Caki2 (cell line): ENCODE measurements around the gene TRPM3. TPM values are rescaled to one million over a fixed set of nuclear protein-coding genes. Genes with fewer than 3 reads are reported as not detected.
"Not testable (repeated sequence)": the region's sequence is repeated elsewhere in the genome, so short reads cannot be mapped to it uniquely, and the experiment has no call there.

Source experiments
- DNase-seq: peaks from one replicate; pipeline ENCODE4 v3.0.0-alpha.2; 2015; ENCODE audit warnings: low read depth
- in situ Hi-C: cut with HindIII; loops from 2 replicates; pipeline ENCODE4 v1.10.0; 2016; ENCODE audit warnings: low sequenced_read_pairs, low pct_unique_long_range_greater_than_20kb, mixed read lengths
- total RNA-seq: library from RNA; depleted of rRNA; stranded (reverse); fragments of >200 nt; shearing (Covaris generic); gene quantifications from 2 replicates; pipeline ENCODE4 v1.2.3, GENCODE V29; 2014; ENCODE audit warnings: low replicate concordance

TRPM3 gene
- total RNA-seq, 1 experiment from 2014 or later, result 0.37 TPM

- no peak for DNase-seq
- in situ Hi-C loops, result no loop called here
Measured at GRCh38 chr9:70761139-70761670, 360.2 kb downstream of the TRPM3 start.

- no peak for DNase-seq
- in situ Hi-C loops, result no loop called here
Measured at GRCh38 chr9:70760228-70760627, 361.2 kb downstream of the TRPM3 start.

GRCh38 chr9:70753311-70753710 is 368.1 kb downstream of the TRPM3 start:
- DNase-seq, result no peak
- in situ Hi-C loops, result no loop called here

- DNase-seq, result no peak
- in situ Hi-C loops, result no loop called here
Measured at GRCh38 chr9:70749066-70749465, 372.4 kb downstream of the TRPM3 start.

GRCh38 chr9:70747261-70747718 is 374.1 kb downstream of the TRPM3 start:
- in situ Hi-C loops, result no loop called here
- no peak for DNase-seq

- no peak for DNase-seq
- in situ Hi-C loops, result no loop called here
Measured at GRCh38 chr9:70746760-70747159, 374.7 kb downstream of the TRPM3 start.

- DNase-seq, result no peak
- in situ Hi-C loops, result no loop called here
Measured at GRCh38 chr9:70746316-70746715, 375.1 kb downstream of the TRPM3 start.

- DNase-seq, in situ Hi-C loops: not testable (repeated sequence)
Measured at GRCh38 chr9:70724794-70725193, 396.6 kb downstream of the TRPM3 start.

GRCh38 chr9:70724025-70724424 is 397.4 kb downstream of the TRPM3 start:
- DNase-seq, in situ Hi-C loops: not testable (repeated sequence)

- DNase-seq, in situ Hi-C loops: not testable (repeated sequence)
Measured at GRCh38 chr9:70706797-70707196, 414.6 kb downstream of the TRPM3 start.

GRCh38 chr9:70701163-70701562 is 420.3 kb downstream of the TRPM3 start:
- in situ Hi-C loops, result no loop called here
- DNase-seq, result no peak

- in situ Hi-C loops, result no loop called here
- no peak for DNase-seq
Measured at GRCh38 chr9:70696694-70697335, 424.6 kb downstream of the TRPM3 start.

GRCh38 chr9:70694758-70695157 is 426.7 kb downstream of the TRPM3 start:
- in situ Hi-C loops, result no loop called here
- DNase-seq, result no peak

GRCh38 chr9:70693186-70693585 is 428.2 kb downstream of the TRPM3 start:
- in situ Hi-C loops, result no loop called here
- no peak for DNase-seq

- DNase-seq, result no peak
- in situ Hi-C loops, result no loop called here
Measured at GRCh38 chr9:70692431-70692830, 429.0 kb downstream of the TRPM3 start.

GRCh38 chr9:70688704-70689103 is 432.7 kb downstream of the TRPM3 start:
- in situ Hi-C loops, result no loop called here
- no peak for DNase-seq

- DNase-seq, result no peak
- in situ Hi-C loops, result no loop called here
Measured at GRCh38 chr9:70683841-70684240, 437.6 kb downstream of the TRPM3 start.

GRCh38 chr9:70682298-70682697 is 439.1 kb downstream of the TRPM3 start:
- in situ Hi-C loops, result no loop called here
- DNase-seq, result no peak

GRCh38 chr9:70679845-70680244 is 441.6 kb downstream of the TRPM3 start:
- in situ Hi-C loops, result no loop called here
- DNase-seq, result no peak

- in situ Hi-C loops, result no loop called here
Measured at GRCh38 chr9:70678153-70678552, 443.3 kb downstream of the TRPM3 start.

More at GRCh38 chr9:70678153-70678552, 443.3 kb downstream of the TRPM3 start:
- no peak for DNase-seq
